GM19351 (cell line): ENCODE measurements around the gene HOTAIR.

Experiments used
- ATAC-seq: cut with Tn5 transposase; IDR thresholded peaks from one replicate; pipeline ENCODE4 v1.9.1; 2021; ENCODE audit warnings: mild to moderate bottlenecking, moderate library complexity; ENCODE audit not compliant: unreplicated experiment

The HOTAIR gene

GRCh38 chr12:53974084-53975063 is at the start of gene HOTAIR:
Gene HOTAIR, minus strand, starts transcription at chr12:53974954.
- no peak for ATAC-seq

- no peak for ATAC-seq
These were observed 49.4 kb upstream of the HOTAIR start for GRCh38 chr12:54024127-54024526.

- no peak for ATAC-seq
These were observed 48.5 kb upstream of the HOTAIR start for GRCh38 chr12:54022960-54023884.

- no peak for ATAC-seq
These were observed 46.8 kb upstream of the HOTAIR start for GRCh38 chr12:54021432-54022013.

- ATAC-seq, result no peak
These were observed 46.0 kb upstream of the HOTAIR start for GRCh38 chr12:54020591-54021405.

- no peak for ATAC-seq
These were observed 45.3 kb upstream of the HOTAIR start for GRCh38 chr12:54019924-54020590.

- ATAC-seq, result no peak
These were observed 44.5 kb upstream of the HOTAIR start for GRCh38 chr12:54019091-54019811.

GRCh38 chr12:54018468-54018984 is 43.8 kb upstream of the HOTAIR start:
- ATAC-seq, result no peak

- ATAC-seq, result peak; percentile 80
These were observed 43.2 kb upstream of the HOTAIR start for GRCh38 chr12:54017878-54018467.

GRCh38 chr12:54017027-54017788 is 42.5 kb upstream of the HOTAIR start:
- peak; percentile 29 for ATAC-seq

- ATAC-seq, result no peak
These were observed 41.8 kb upstream of the HOTAIR start for GRCh38 chr12:54016478-54016964.

- no peak for ATAC-seq
These were observed 41.3 kb upstream of the HOTAIR start for GRCh38 chr12:54016051-54016450.

- ATAC-seq, result no peak
These were observed 40.5 kb upstream of the HOTAIR start for GRCh38 chr12:54015018-54015931.

GRCh38 chr12:54014377-54015017 is 39.7 kb upstream of the HOTAIR start:
- ATAC-seq, result no peak

GRCh38 chr12:54012631-54013409 is 38.1 kb upstream of the HOTAIR start:
- no peak for ATAC-seq
